ENCODE measurements around the gene DEPP1. TPM values are rescaled to one million over a fixed set of nuclear protein-coding genes. Genes with fewer than 3 reads are reported as not detected.

The DEPP1 gene
- polyA plus RNA-seq, 3 donors: not detected

- no peak for TF ChIP-seq CTCF (IDR thresholded peaks at IDR 0.05)
- Histone ChIP-seq H3K4me3 (replicated peaks in 1 of 3; ENCODE audit: low read depth in 2 of 3, low read length in 3 of 3) (no peak overlapping the region), H3K9me3 (replicated peaks in 1 of 2; ENCODE audit: control insufficient read depth in 1 of 2, insufficient read depth in 1 of 2, low read length in 2 of 2) (no peaks in the 10 kb centered on the region), H3K9ac (ENCODE audit: insufficient read depth, low read length, poor library complexity, severe bottlenecking) (no peak overlapping the region), H4K20me1 (ENCODE audit: insufficient read depth, low read length) (peaks cover 96% of the 10 kb centered on the region), H3K4me1 (ENCODE audit: control insufficient read depth in 1 of 2, insufficient read depth in 2 of 2, low read length in 2 of 2) (no peaks in the 10 kb centered on the region), H3K36me3 (replicated peaks in 1 of 2; ENCODE audit: control insufficient read depth in 1 of 2, insufficient read depth in 2 of 2, low read length in 2 of 2) (peaks cover 100% of the 10 kb centered on the region in 2 donors), H3K27me3 (ENCODE audit: control insufficient read depth in 2 of 2, insufficient read depth in 2 of 2, low read length in 2 of 2) (no peaks in the 10 kb centered on the region), H3K79me2 (ENCODE audit: insufficient read depth, low read length) (peaks cover 14% of the 10 kb centered on the region), H3K4me2 (replicated peaks; ENCODE audit: extremely low read depth, low read length, poor library complexity, severe bottlenecking) (no peak overlapping the region), H2AFZ (ENCODE audit: insufficient read depth, low read depth, low read length, poor library complexity, severe bottlenecking) (no peak overlapping the region), H3K27ac (ENCODE audit: low read depth in 1 of 2, low read length in 2 of 2) (no peak overlapping the region)
- Mint-ChIP-seq H3K4me3 (no peak overlapping the region), H3K4me1 (no peaks in the 10 kb centered on the region), H3K36me3 (peaks cover 96 to 100% of the 10 kb centered on the region in 2 donors), H3K9me3 (no peaks in the 10 kb centered on the region), H3K27me3 (ENCODE audit: low read depth in 3 of 3) (peaks cover 0 to 2% (median 0%) of the 10 kb centered on the region in 3 donors), H3K27ac (no peak overlapping the region)
- DNase-seq: no peak
- 8% methylated on average over 1 of the region's 3 CpGs for WGBS (ENCODE audit: insufficient coverage)
- intact Hi-C loops (cut with micrococcal nuclease): no loop called here
Measured at GRCh38 chr10:44986670-44987069, 8.1 kb upstream of the DEPP1 start.

- no peak overlapping the region for H3K9ac ChIP-seq (ENCODE audit: insufficient read depth, low read length, poor library complexity, severe bottlenecking)
- H3K4me2 ChIP-seq (replicated peaks; ENCODE audit: extremely low read depth, low read length, poor library complexity, severe bottlenecking): no peak overlapping the region
- peaks cover 98% of the 10 kb centered on the region for H4K20me1 ChIP-seq (ENCODE audit: insufficient read depth, low read length)
- H3K4me1 ChIP-seq (ENCODE audit: control insufficient read depth in 1 of 2, insufficient read depth in 2 of 2, low read length in 2 of 2): no peaks in the 10 kb centered on the region
- no peaks in the 10 kb centered on the region for H3K9me3 ChIP-seq (replicated peaks in 1 of 2; ENCODE audit: control insufficient read depth in 1 of 2, insufficient read depth in 1 of 2, low read length in 2 of 2)
- H2AFZ ChIP-seq (ENCODE audit: insufficient read depth, low read depth, low read length, poor library complexity, severe bottlenecking): no peak overlapping the region
- Mint-ChIP-seq H3K9me3 (no peaks in the 10 kb centered on the region), H3K4me3 (no peak overlapping the region), H3K4me1 (no peaks in the 10 kb centered on the region), H3K27ac (no peak overlapping the region), H3K36me3 (peaks cover 96 to 100% of the 10 kb centered on the region in 2 donors), H3K27me3 (ENCODE audit: low read depth in 3 of 3) (peaks cover 0 to 2% (median 0%) of the 10 kb centered on the region in 3 donors)
- H3K27ac ChIP-seq (ENCODE audit: low read depth in 1 of 2, low read length in 2 of 2): no peak overlapping the region
- DNase-seq: no peak
- no peak for TF ChIP-seq CTCF (IDR thresholded peaks at IDR 0.05)
- 100% methylated on average over 2 of the region's 3 CpGs for WGBS (ENCODE audit: insufficient coverage)
- intact Hi-C loops (cut with micrococcal nuclease): no loop called here
- peaks cover 19% of the 10 kb centered on the region for H3K79me2 ChIP-seq (ENCODE audit: insufficient read depth, low read length)
- H3K36me3 ChIP-seq (replicated peaks in 1 of 2; ENCODE audit: control insufficient read depth in 1 of 2, insufficient read depth in 2 of 2, low read length in 2 of 2): peaks cover 99 to 100% of the 10 kb centered on the region in 2 donors
- H3K4me3 ChIP-seq (replicated peaks in 1 of 3; ENCODE audit: low read depth in 2 of 3, low read length in 3 of 3): no peak overlapping the region
- no peaks in the 10 kb centered on the region for H3K27me3 ChIP-seq (ENCODE audit: control insufficient read depth in 2 of 2, insufficient read depth in 2 of 2, low read length in 2 of 2)
Measured at GRCh38 chr10:44986179-44986578, 7.6 kb upstream of the DEPP1 start.
